GM18519 (cell line): ENCODE results near the gene CXCL14.

Experiments used
- ATAC-seq: cut with Tn5 transposase; IDR thresholded peaks from one replicate; pipeline ENCODE4 v1.9.1; 2021; ENCODE audit warnings: mild to moderate bottlenecking, moderate library complexity; ENCODE audit not compliant: unreplicated experiment, low FRiP score

CXCL14 gene

GRCh38 chr5:135578685-135579341 lies at the start of gene CXCL14:
TSS of gene CXCL14 (minus strand) at chr5:135578991. CDS start at chr5:135578778, 213 bp downstream.
- ATAC-seq: no peak

- no peak for ATAC-seq
These were observed 47.8 kb upstream of the CXCL14 start for GRCh38 chr5:135626636-135627035.

GRCh38 chr5:135625961-135626360 lies 47.2 kb upstream of the CXCL14 start:
- no peak for ATAC-seq

GRCh38 chr5:135625486-135625885 lies 46.7 kb upstream of the CXCL14 start:
- ATAC-seq: no peak

GRCh38 chr5:135625061-135625460 lies 46.3 kb upstream of the CXCL14 start:
- no peak for ATAC-seq

DNA sequence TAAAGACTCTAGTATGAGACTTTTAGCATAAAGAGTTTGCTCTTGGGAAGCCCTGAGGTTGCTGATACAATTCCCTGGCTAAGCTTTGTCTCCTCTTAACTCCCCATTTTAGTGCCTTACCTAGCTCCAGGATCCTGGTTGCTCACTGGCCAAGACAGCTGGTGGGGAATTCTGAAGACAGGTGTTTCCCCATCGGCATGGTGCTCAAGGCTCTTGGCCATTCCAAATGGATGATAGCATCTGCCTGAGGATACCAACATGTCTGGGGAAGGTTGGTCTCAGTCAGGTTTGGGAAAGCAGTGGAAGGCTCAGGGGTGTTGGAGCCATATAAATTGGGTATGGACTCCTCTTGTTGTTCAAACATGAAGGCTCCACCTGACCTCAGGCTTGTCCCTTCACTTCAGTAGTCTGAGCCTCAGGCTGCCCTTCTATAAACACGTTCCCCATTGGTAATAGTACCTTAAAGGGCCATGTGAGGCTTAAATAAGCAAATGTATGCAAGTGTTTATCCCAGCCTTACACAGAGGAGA lies 44.5 kb upstream of the CXCL14 start:
- no peak for ATAC-seq

DNA sequence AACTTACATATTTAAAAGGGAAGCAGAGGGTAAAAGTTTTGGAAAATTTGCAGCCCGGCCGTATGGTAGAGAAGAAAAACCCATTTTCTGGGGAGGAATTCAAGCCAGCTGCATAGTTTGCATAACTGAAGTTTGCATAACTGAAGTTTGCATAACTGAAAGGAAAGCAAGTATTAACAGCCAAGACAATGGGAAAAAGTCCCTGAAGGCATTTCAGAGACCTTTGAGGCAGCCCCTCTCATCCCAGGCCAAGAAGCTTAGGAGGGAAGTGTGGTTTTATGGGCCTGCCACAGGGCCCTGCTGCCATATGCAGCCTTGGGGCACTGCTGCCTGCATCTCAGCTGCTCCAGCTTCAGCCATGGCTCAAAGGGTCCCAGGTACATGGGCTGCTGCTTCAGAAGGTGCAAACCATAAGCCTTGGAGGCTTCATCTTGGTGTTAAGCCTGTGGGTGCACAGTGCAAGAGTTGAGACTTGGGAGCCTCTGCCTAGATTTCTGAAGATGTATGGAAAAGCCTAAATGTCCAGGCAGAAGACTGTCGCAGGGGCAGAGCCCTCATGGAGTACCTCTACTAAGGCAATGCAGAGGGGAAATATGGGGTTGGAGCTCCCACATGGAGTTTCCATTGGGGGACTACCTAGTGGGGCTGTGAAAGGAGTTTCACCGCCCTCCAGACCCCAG lies 36.9 kb upstream of the CXCL14 start:
- no peak for ATAC-seq

DNA sequence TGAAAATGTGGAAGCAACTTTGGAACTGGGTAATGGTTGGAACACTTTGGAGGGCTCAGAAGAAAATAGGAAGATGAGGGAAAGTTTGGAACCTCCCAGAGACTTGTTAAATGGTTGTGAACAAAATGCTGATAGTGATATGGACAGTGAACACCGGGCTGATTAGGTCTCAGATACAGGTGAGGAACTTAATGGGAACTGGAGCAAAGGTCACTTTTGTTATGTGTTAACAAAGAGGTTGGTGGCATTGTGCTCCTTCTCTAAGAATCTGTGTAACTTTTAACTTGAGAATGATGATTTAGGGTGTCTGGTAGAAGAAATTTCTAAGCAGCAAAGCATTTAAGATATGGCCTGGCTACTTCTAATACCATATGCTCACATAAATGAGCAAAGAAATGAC lies 36.4 kb upstream of the CXCL14 start:
- ATAC-seq: no peak

DNA sequence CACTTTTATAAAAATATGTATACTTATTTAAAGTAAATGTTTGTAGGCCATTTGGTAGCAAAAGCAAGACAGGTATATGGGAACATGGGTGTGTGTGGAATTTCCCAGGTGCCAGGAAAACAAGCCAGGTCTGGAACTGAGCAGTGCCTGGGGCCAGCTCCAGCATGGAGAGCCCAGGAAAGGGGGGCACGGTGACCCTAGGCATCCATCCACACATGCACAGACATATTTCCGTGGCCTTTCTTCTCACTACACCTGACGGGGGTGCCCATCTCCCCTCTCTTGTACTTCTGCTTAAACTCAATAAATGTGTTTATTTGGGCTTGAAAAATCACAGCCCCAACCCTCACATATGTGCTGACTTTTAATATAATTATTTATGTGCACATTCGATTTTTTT lies 31.2 kb upstream of the CXCL14 start:
- ATAC-seq: no peak

GRCh38 chr5:135608761-135609443 lies 30.1 kb upstream of the CXCL14 start:
- no peak for ATAC-seq

- ATAC-seq: no peak
These were observed 29.6 kb upstream of the CXCL14 start for GRCh38 chr5:135608361-135608760.

GRCh38 chr5:135606431-135606830 lies 27.6 kb upstream of the CXCL14 start:
- ATAC-seq: no peak

- ATAC-seq: no peak
These were observed 26.4 kb upstream of the CXCL14 start for GRCh38 chr5:135605221-135605620.

- no peak for ATAC-seq
These were observed 25.3 kb upstream of the CXCL14 start for GRCh38 chr5:135604056-135604455.

- ATAC-seq: no peak
These were observed 24.3 kb upstream of the CXCL14 start for GRCh38 chr5:135602882-135603721.

DNA sequence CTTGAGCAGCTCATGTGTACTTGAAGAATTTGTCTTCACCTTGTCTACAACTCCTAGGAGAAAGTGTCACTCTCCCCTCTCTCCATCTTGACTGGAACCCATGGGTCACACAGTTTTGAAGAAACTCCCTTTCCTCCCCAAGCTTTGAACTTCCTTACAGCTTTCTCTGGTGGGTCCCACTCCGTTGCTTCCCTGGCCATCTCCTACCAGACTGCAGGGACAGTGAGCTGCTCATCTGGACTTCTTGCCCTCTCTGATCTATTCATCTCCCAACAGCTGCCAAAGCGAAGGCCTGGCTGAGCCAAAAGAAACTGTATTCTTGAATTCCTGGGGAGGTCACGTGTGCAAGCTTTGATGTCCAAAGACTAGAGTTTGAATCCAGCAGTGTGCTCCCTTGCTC lies 22.7 kb upstream of the CXCL14 start:
- ATAC-seq: no peak

- ATAC-seq: no peak
These were observed 22.2 kb upstream of the CXCL14 start for GRCh38 chr5:135600971-135601381.

DNA sequence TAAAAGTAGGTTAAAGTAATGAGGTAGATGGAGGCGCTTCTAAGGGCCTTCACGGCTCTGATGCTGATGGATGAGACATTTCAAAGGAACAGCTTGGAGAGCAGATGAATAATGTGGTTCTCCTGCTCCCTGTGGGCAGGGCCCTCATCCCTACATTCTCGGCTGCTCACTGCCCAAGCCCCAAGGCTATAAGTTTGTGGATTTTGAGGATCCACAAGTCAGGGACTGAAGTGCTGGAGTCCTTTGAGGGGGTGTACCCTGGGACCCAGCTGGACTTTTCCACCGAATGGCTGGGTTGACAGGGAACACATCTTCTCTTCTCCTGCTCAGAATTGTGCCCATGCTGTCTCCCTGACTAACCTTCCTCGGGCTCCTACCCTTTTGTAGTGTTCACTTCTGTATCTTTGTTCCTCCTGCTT lies 21.4 kb upstream of the CXCL14 start:
- no peak for ATAC-seq

DNA sequence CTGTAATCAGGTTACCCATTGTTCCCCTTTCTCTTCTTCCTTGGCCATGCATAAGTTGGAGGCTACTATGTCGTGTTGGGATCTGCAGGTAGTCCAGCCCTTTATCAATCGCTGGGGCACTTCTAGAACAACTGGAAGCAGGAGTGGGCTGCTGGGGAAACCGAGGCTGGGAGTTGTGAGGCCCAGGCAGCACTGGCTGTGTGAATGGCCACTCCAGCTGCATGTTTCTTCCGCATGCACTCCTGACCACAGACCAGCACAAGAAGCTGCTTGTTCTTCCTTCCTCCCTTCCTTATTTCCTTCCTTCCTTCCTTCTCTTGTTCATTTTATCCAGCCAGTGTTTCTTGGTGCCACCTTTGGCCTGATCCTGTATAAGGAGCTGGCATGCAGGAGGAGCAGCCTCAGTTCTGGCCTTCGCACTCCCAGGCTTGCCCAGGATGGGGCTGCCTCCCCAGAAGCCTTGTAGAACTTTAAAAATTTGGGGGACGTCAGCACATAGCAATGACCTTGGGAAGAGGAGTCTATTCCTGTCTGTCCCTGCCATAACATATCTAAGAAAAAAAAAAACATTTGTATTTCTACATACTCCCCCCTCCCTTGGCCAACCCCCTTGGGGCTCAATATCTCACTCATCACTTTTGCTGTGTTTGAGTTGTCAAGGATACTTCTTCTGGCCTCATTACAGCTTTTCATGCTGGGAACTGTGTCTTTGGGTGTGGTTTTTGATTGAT lies 20.8 kb upstream of the CXCL14 start:
- no peak for ATAC-seq
